ENCODE results near the gene ANKS3. TPM values are rescaled to one million over a fixed set of nuclear protein-coding genes. Genes with fewer than 3 reads are reported as not detected.

ANKS3 gene
- polyA plus RNA-seq, 1 of the 3 experiments (the other 2 are of a cell fraction) = 42.2 TPM

DNA sequence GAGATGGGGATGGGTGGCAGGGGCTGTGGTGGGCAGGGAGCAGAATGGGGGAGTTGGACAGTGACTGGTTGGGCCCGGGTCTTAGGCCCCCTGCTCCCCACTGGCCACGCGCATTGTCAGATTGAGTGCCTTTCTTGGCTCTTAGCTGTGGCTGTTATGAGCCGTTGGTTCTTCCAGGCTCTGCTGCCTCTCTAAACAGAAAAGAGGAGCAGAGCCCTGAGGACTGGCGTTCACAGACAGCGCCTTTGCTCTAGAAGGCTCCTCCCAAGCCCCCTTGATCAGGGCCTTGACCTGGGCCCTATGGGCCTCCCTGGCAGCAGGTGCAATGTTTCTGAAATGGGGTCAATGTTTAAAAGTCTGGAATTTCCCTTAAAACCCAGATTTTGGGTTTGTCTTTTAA, 55.5 kb downstream of the ANKS3 start:
- ChIA-PET CTCF (interaction anchor here (1.7 kb wide), 1 partner anchor 14 kb away, joined by 7 read pairs; no protein-coding TSS in a partner anchor), POLR2A (interaction anchor here (0.5 kb wide), 1 partner anchor 152 kb away, joined by 3 read pairs; no protein-coding TSS in a partner anchor)
- 0 out of 2 replicates have a peak, but pooled peaks cover 2% of the 10 kb centered on the region for H4K20me1 ChIP-seq (ENCODE audit: insufficient read depth)
- TF ChIP-seq GABPA (IDR thresholded peaks at IDR 0.05; ENCODE audit: low read depth) (no peak), POLR2AphosphoS5 (IDR thresholded peaks at IDR 0.05; ENCODE audit: low read depth, low read length) (no peak), NRF1 (IDR thresholded peaks at IDR 0.05; ENCODE audit: low read depth, low read length) (no peak), TEAD4 (IDR thresholded peaks at IDR 0.05; ENCODE audit: borderline replicate concordance, insufficient read depth) (no peak), RXRA (IDR thresholded peaks at IDR 0.05; ENCODE audit: borderline replicate concordance, low read depth) (no peak), NFIC (IDR thresholded peaks at IDR 0.05; ENCODE audit: borderline replicate concordance) (no peak), JUND (IDR thresholded peaks at IDR 0.05) (no peak), MEF2A (IDR thresholded peaks at IDR 0.05; ENCODE audit: borderline replicate concordance, low read depth) (no peak), YY1 (IDR thresholded peaks at IDR 0.05; ENCODE audit: low read depth) (no peak), GATA2 (CRISPR knock-in tag; IDR thresholded peaks at IDR 0.05) (no peak), RAD21 (IDR thresholded peaks at IDR 0.05; ENCODE audit: low read length) (no peak), MXI1 (IDR thresholded peaks at IDR 0.05; ENCODE audit: low read depth, low read length) (no peak)
- TF ChIP-seq, protein P1, sequence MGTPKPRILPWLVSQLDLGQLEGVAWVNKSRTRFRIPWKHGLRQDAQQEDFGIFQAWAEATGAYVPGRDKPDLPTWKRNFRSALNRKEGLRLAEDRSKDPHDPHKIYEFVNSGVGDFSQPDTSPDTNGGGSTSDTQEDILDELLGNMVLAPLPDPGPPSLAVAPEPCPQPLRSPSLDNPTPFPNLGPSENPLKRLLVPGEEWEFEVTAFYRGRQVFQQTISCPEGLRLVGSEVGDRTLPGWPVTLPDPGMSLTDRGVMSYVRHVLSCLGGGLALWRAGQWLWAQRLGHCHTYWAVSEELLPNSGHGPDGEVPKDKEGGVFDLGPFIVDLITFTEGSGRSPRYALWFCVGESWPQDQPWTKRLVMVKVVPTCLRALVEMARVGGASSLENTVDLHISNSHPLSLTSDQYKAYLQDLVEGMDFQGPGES (IDR thresholded peaks at IDR 0.05; ENCODE audit: low read depth, low read length) = no peak
- H3K27ac ChIP-seq (ENCODE audit: low read depth in 2 of 2, low read length in 1 of 2) = no peak overlapping the region
- DNase-seq = no peak
- no peak overlapping the region for H2AFZ ChIP-seq (ENCODE audit: low read depth)
- peaks cover 0 to 4% of the 10 kb centered on the region in 2 experiments; a peak in 1 of 4 replicates for H3K4me1 ChIP-seq (ENCODE audit: control insufficient read depth in 1 of 2, insufficient read depth in 2 of 2, low read depth in 1 of 2, low read length in 1 of 2)
- no peak overlapping the region for H3K4me2 ChIP-seq
- 87% methylated on average over 3 of the region's 6 CpGs for WGBS (ENCODE audit: low lambda C conversion rate)
- no peaks in the 10 kb centered on the region for H3K27me3 ChIP-seq (ENCODE audit: insufficient read depth)
- no peak overlapping the region for H3K9ac ChIP-seq
- no peaks in the 10 kb centered on the region for H3K9me3 ChIP-seq
- H3K79me2 ChIP-seq (ENCODE audit: insufficient read depth) = no peaks in the 10 kb centered on the region; the same call in 1 of the 2 replicates
- H3F3A ChIP-seq (replicated peaks; ENCODE audit: insufficient read depth) = no peaks in the 10 kb centered on the region
- H3K36me3 ChIP-seq (replicated peaks in 1 of 2; ENCODE audit: control insufficient read depth in 1 of 2, insufficient read depth in 2 of 2, low read length in 1 of 2) = peaks cover 6 to 30% of the 10 kb centered on the region in 2 experiments
- no peak overlapping the region for H3K4me3 ChIP-seq (ENCODE audit: low read depth in 2 of 2, low read length in 1 of 2)
- no peaks in the 10 kb centered on the region for H3K9me2 ChIP-seq

DNA sequence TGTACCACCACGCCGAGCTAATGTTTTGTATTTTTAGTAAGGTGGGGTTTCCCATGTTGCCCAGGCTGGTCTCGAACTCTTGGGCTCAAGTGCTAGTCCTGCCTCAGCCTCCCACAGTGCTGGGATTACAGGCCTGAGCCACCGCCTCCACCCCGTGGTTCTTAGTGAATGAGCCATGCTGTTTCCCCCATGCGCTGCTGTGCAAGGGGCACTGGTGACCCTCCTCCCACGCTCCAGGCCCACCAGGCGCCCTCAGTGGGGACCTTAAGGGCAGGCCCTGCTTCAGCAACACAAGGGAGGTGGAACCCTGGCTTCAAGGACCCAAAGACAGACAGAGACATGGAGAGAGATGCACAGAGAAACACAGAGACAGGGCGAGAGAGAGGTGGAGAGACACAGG, 56.1 kb downstream of the ANKS3 start:
- Histone ChIP-seq H3K4me3 (ENCODE audit: low read depth in 2 of 2, low read length in 1 of 2) (no peak overlapping the region), H2AFZ (ENCODE audit: low read depth) (no peak overlapping the region), H3K36me3 (replicated peaks in 1 of 2; ENCODE audit: control insufficient read depth in 1 of 2, insufficient read depth in 2 of 2, low read length in 1 of 2) (peaks cover 6 to 24% of the 10 kb centered on the region in 2 experiments), H3K4me1 (ENCODE audit: control insufficient read depth in 1 of 2, insufficient read depth in 2 of 2, low read depth in 1 of 2, low read length in 1 of 2) (peaks cover 0 to 4% of the 10 kb centered on the region in 2 experiments; a peak in 1 of 4 replicates), H3K9me2 (no peaks in the 10 kb centered on the region), H4K20me1 (ENCODE audit: insufficient read depth) (0 out of 2 replicates have a peak, but pooled peaks cover 2% of the 10 kb centered on the region), H3K27ac (ENCODE audit: low read depth in 2 of 2, low read length in 1 of 2) (no peak overlapping the region), H3K27me3 (ENCODE audit: insufficient read depth) (no peaks in the 10 kb centered on the region), H3K4me2 (no peak overlapping the region), H3K79me2 (ENCODE audit: insufficient read depth) (no peaks in the 10 kb centered on the region; the same call in 1 of the 2 replicates), H3K9me3 (no peaks in the 10 kb centered on the region), H3F3A (replicated peaks; ENCODE audit: insufficient read depth) (no peaks in the 10 kb centered on the region), H3K9ac (no peak overlapping the region)
- 95% methylated on average over 9 of the region's 9 CpGs for WGBS (ENCODE audit: low lambda C conversion rate)
- DNase-seq = no peak
- CTCF ChIA-PET = no interaction called here
- POLR2A ChIA-PET = no interaction called here
- TF ChIP-seq, protein P2, sequence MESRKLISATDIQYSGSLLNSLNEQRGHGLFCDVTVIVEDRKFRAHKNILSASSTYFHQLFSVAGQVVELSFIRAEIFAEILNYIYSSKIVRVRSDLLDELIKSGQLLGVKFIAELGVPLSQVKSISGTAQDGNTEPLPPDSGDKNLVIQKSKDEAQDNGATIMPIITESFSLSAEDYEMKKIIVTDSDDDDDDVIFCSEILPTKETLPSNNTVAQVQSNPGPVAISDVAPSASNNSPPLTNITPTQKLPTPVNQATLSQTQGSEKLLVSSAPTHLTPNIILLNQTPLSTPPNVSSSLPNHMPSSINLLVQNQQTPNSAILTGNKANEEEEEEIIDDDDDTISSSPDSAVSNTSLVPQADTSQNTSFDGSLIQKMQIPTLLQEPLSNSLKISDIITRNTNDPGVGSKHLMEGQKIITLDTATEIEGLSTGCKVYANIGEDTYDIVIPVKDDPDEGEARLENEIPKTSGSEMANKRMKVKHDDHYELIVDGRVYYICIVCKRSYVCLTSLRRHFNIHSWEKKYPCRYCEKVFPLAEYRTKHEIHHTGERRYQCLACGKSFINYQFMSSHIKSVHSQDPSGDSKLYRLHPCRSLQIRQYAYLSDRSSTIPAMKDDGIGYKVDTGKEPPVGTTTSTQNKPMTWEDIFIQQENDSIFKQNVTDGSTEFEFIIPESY (IDR thresholded peaks at IDR 0.05; ENCODE audit: borderline replicate concordance, low read depth) = no peak
- TF ChIP-seq CHD2 (IDR thresholded peaks at IDR 0.05; ENCODE audit: low read length, partially characterized antibody) (no peak), TCF12 (IDR thresholded peaks at IDR 0.05) (no peak), MXI1 (IDR thresholded peaks at IDR 0.05; ENCODE audit: low read depth, low read length) (no peak), JUND (IDR thresholded peaks at IDR 0.05) (no peak), TAF1 (IDR thresholded peaks at IDR 0.05; ENCODE audit: borderline replicate concordance, low read depth, low read length) (no peak), GABPA (IDR thresholded peaks at IDR 0.05; ENCODE audit: low read depth) (no peak)
- TF ChIP-seq, protein P3, sequence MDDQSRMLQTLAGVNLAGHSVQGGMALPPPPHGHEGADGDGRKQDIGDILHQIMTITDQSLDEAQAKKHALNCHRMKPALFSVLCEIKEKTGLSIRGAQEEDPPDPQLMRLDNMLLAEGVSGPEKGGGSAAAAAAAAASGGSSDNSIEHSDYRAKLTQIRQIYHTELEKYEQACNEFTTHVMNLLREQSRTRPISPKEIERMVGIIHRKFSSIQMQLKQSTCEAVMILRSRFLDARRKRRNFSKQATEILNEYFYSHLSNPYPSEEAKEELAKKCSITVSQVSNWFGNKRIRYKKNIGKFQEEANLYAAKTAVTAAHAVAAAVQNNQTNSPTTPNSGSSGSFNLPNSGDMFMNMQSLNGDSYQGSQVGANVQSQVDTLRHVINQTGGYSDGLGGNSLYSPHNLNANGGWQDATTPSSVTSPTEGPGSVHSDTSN (IDR thresholded peaks at IDR 0.05) = no peak
